GM18502 (cell line): ENCODE results near the gene WDR35.
"Not testable (repeated sequence)": the region's sequence is repeated elsewhere in the genome, so short reads cannot be mapped to it uniquely, and the experiment has no call there.

Experiments
- ATAC-seq: cut with Tn5 transposase; IDR thresholded peaks from one replicate; pipeline ENCODE4 v1.9.1; 2021; ENCODE audit warnings: mild to moderate bottlenecking; ENCODE audit not compliant: unreplicated experiment, poor library complexity

Gene WDR35

GRCh38 chr2:19898592-19899329 lies 91.1 kb downstream of the WDR35 start:
- no peak for ATAC-seq

DNA sequence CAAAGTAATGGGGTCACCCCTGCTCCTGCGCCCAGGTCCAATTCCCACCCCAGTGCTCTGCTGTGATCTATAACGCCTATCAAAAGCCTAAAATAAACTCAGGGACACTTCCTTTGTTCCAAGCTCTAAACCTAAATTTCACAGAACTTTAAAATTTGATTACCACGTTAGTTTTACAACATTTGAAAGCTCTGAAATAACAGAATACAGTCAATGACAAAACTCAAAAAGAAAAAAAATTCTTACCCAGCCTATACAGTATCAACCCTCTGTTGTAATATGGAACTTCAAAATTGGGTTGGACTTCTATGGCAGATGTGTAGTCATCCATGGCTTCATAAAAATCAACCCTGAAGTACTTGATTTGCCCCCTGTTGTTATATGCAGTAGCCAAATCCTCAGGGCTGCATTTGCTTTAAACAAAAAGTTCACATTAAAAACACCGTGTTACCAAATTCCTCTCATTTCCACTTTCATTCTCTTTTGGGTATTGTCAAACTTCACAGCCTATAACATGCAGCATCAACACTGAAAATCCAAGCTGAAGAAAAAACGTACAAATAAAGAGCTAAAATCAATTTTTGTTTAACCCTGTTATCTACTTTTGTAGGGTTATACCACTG lies 92.2 kb downstream of the WDR35 start:
- ATAC-seq: no peak

DNA sequence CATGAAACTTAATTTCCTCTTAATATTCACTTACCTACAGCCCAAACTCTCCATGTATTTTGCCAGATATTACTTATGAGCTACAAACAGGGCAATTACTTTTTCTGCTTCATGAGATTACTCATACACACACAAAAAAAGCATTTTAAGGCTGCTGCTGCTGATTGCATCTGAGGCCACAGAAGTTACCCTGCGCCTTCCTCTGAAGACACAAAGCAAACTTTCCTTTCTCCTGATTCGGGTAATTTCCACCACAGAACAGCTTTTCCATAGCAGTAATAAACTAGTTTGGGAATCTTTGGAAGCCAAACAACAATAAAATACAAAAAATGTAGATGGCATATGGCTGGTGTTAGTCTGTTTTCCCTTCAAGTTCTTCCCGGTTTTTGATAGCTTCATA lies 94.4 kb downstream of the WDR35 start:
- ATAC-seq: no peak

- peak; percentile 19 for ATAC-seq
These were observed 95.6 kb downstream of the WDR35 start for GRCh38 chr2:19894134-19894792.

DNA sequence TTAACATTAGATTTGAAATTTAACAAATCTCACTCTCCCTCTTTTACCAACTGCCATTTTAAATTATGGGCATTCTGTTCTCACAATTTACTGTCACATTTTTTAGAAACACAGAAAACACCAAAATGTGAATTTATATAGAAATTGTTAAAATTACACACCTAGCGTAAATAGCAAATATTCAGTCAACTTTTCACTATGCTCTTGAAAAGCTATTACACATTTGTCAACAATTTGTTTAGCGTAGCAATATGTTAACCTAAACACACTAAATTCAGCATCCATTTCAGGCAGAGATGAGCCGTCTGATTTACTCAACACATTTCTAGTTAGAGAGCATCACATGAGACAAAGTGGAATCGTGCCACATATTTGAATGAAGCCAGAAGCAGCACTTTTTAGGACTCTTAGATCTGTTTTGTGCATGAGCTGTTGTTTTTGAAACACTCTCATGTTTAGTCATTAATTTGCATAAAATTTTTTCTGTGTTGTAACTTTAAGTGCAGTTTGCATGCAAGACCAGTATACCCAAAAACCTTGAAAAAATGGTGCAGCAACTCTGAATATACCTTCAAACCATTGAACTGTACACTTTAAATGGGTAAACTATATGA lies 96.3 kb downstream of the WDR35 start:
- peak; percentile 82 for ATAC-seq

GRCh38 chr2:19891971-19892370 lies 97.9 kb downstream of the WDR35 start:
- not testable (repeated sequence) for ATAC-seq

GRCh38 chr2:19890104-19890503 lies 99.8 kb downstream of the WDR35 start:
- ATAC-seq: no peak

DNA sequence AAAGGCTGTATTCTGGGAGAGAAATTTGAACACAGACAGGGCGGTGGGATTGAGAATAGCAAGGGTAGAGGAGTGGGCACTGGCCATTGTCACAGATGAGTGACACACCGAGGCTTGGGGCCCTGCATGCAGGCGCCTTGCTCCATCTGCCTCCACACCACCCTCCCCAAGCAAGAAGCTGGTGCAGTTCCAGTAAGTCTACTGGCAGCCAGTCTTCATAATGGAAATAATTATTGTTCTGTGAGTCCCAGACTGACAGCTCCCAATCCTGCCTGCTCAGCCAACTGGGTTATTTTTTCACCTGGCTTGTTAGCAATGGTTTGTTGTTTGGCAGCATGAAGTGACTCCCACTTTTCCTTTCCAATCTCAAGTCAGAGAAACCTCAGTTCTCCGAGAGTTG lies 101.1 kb downstream of the WDR35 start:
- no peak for ATAC-seq

GRCh38 chr2:19887510-19887909 lies 102.4 kb downstream of the WDR35 start:
- no peak for ATAC-seq

- ATAC-seq: no peak
These were observed 103.6 kb downstream of the WDR35 start for GRCh38 chr2:19886261-19886660.

DNA sequence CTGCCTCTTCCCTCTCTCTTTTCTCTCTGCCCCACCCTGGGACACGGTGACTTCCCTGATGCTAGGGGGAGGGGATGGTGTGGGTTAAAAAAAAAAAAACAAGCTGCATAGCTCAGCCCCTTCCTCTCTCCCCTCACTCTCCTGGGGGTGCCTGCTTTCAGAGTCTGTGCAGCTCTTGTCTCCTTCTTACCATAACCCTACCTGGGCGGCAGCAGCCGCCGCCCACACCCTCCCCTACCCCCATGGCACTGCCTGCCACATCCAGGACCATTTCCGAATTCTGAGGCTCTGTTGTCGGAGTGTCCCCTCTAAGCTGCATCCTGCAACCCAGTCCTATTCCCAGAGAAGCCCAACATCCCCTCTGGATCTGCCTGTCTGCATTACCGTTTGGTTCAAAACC lies 104.1 kb downstream of the WDR35 start:
- no peak for ATAC-seq

GRCh38 chr2:19883971-19884720 lies 105.8 kb downstream of the WDR35 start:
- ATAC-seq: no peak

DNA sequence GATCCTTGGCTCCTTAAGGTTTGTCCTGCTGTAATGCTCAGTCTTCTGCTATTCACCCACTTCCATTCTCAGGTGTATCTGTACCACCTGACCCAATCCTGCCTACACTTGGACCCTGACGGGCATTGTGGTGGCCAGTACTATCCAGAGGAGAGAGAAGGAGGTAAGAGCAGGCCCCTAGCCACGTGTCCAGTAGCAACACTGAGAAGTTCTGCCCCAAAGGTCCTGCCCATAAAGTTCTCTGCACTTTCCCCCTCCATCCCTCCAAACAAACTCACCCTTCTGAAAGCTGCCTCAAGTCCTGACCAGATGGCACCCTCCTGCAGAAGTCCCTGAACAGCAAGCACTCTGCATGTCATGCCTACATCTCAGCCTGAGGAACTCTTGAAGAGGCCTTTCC lies 106.4 kb downstream of the WDR35 start:
- ATAC-seq: no peak

- ATAC-seq: no peak
These were observed 107.6 kb downstream of the WDR35 start for GRCh38 chr2:19882286-19882685.

GRCh38 chr2:19881908-19882265 lies 108.0 kb downstream of the WDR35 start:
- ATAC-seq: no peak

DNA sequence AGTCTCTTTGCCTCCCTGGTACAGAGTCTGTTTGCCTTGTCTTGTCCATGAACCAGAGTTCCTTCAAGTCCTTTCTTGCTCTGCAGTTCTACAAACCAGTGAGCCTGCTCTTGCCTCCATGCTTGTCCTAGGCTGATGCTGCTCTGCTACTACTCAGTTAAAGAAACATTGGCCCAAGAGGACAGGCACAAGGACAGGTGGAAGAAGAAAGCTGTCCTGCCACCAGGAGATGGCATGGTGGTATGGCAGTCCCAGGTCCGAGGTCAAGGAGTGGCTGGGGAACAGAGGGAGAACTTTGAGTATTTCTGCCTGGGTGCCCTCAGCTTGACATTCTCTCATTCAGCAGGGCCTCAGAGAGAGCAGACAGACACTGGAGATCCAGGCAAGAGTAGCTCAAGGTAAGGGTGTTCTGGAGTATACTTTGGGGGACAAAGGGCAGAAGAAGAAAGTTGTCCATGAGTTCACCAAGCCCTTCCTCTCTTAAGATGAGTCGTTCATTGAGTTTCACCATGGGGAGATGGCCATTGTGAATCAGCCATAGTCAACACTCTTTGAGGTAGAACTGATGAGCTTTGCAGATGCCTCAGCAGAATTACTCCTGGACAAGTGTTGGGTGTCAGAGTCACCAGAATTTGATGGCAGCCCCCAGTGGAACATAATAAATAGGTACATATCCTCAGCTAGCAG lies 108.5 kb downstream of the WDR35 start:
- no peak for ATAC-seq

- ATAC-seq: not testable (repeated sequence)
These were observed 109.7 kb downstream of the WDR35 start for GRCh38 chr2:19880191-19880590.

DNA sequence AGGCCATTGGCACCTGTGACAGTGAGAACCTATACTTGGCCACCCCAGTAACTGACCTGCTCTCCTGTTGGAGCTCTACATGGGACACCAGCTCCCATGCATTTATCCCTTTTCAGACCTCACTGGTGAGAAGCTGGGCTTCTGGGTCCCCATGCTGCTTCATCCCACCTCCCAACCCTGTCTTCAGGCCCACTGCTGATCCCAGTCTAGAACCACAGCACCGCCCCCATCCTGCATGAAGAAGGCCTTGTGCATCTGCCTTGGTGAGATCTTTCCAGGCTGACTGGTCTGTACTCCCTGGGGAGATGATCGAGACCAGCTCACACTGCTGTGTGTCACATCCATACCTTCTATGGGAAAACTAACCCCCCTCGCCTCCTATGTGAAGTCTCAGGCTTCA lies 110.8 kb downstream of the WDR35 start:
- no peak for ATAC-seq

DNA sequence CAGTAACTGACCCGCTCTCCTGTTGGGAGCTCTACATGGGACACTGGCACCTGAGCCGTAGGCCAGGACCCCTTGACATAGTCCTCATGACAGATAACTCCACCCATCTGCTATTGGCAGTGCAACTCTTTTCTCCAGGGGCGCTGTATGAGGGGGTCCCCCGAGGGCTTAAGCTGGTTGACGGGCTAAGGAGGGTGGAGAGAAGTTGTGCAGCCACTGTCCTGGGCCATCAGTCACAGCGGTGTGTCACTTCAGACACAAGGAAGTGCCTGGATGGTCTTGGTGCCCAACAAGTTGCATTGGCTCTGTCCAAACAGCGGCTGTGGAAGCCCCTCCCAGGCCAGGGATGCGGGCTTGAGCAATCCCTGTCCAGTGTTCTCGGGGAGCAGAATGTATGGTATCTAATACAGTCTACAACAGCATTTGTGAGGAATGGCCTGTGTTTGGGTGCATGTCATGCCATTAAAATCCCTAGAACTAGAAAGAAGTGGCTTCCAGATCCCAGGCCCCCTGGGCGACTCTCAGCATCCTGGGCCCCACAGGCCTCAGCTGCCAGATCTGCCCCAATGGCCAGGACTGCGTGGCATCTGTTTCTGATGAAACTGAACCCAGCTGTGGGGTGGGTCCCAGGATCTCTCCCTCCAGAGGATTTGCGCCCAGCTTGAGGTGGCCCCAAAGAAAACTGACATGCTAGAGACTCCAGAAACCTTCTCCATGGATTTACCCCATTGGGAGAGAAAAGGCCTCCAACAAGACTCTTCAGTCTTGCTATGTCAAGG lies 111.4 kb downstream of the WDR35 start:
- ATAC-seq: no peak
